ENCODE results near the gene SPC24. TPM values are rescaled to one million over a fixed set of nuclear protein-coding genes. Genes with fewer than 3 reads are reported as not detected.

The SPC24 gene
- total RNA-seq, 1 donor from 2014 or later, result 3.2 TPM

DNA sequence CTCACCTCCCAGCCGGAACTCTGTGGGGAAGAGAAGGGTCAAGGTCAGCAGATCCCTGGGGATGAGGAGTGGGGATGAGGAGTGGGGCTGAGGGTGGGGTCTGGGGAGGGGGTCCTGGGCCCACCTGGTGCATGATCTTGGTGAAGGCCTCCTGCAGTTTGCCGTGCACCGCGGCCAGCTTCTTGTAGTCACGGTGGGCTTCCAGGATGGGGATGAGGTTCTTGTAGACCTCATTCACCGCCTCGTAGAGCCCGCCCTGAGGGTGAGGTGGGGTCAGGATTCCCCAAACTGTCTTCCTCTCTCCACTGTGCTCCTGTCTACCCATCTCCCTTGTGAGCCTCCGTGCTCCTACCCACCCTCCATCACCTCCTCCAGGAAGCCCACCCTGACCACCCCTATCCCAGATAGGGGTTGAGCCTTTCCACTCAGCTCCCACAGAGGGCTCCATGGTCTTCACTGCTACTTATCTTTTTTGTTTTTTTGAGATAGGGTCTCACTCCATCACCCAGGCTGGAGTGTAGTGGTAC is 48.6 kb upstream of the SPC24 start:
- Histone ChIP-seq H3K4me2 (ENCODE audit: low read length) (no peak overlapping the region), H3K9me3 (ENCODE audit: insufficient read depth, low read depth, low read length) (no peaks in the 10 kb centered on the region), H3K4me3 (ENCODE audit: insufficient read depth, low read depth, low read length) (no peak overlapping the region), H3K79me2 (ENCODE audit: insufficient read depth, low read length) (no peaks in the 10 kb centered on the region), H3K4me1 (ENCODE audit: insufficient read depth, low read length) (peaks cover 13% of the 10 kb centered on the region), H3K27ac (ENCODE audit: low read depth, low read length) (no peak overlapping the region), H3K36me3 (ENCODE audit: insufficient read depth, low read length) (no peaks in the 10 kb centered on the region), H3K9ac (ENCODE audit: low read length) (no peak overlapping the region), H4K20me1 (ENCODE audit: insufficient read depth, low read length) (peaks cover 4% of the 10 kb centered on the region), H2AFZ (ENCODE audit: low read depth, low read length) (no peak overlapping the region), H3K27me3 (ENCODE audit: insufficient read depth, low read length) (no peaks in the 10 kb centered on the region)
- H3K27ac Mint-ChIP-seq (ENCODE audit: unreplicated experiment), result no peak overlapping the region
- no peak for FAIRE-seq
- H3K4me1 Mint-ChIP-seq (ENCODE audit: low read depth, unreplicated experiment), result peaks cover 6% of the 10 kb centered on the region
- no peak for DNase-seq (ENCODE audit: low read depth)
- H3K27me3 Mint-ChIP-seq (ENCODE audit: low read depth, unreplicated experiment), result no peaks in the 10 kb centered on the region
- H3K4me3 Mint-ChIP-seq (ENCODE audit: unreplicated experiment), result peak overlapping the region; percentile 50
- H3K36me3 Mint-ChIP-seq (ENCODE audit: low read depth, unreplicated experiment), result peaks cover 8% of the 10 kb centered on the region
- H3K9me3 Mint-ChIP-seq (ENCODE audit: unreplicated experiment), result no peaks in the 10 kb centered on the region
- TF ChIP-seq EZH2 (IDR thresholded peaks at IDR 0.05; ENCODE audit: insufficient read depth, low read length), result no peak
- TF ChIP-seq, protein P1, sequence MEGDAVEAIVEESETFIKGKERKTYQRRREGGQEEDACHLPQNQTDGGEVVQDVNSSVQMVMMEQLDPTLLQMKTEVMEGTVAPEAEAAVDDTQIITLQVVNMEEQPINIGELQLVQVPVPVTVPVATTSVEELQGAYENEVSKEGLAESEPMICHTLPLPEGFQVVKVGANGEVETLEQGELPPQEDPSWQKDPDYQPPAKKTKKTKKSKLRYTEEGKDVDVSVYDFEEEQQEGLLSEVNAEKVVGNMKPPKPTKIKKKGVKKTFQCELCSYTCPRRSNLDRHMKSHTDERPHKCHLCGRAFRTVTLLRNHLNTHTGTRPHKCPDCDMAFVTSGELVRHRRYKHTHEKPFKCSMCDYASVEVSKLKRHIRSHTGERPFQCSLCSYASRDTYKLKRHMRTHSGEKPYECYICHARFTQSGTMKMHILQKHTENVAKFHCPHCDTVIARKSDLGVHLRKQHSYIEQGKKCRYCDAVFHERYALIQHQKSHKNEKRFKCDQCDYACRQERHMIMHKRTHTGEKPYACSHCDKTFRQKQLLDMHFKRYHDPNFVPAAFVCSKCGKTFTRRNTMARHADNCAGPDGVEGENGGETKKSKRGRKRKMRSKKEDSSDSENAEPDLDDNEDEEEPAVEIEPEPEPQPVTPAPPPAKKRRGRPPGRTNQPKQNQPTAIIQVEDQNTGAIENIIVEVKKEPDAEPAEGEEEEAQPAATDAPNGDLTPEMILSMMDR (IDR thresholded peaks at IDR 0.05; ENCODE audit: insufficient read depth, low read depth, low read length), result no peak

GRCh38 chr19:11203194-11204075 is 47.9 kb upstream of the SPC24 start:
- Histone ChIP-seq H3K79me2 (ENCODE audit: insufficient read depth, low read length) (no peaks in the 10 kb centered on the region), H3K4me3 (ENCODE audit: insufficient read depth, low read depth, low read length) (no peak overlapping the region), H3K9ac (ENCODE audit: low read length) (peak overlapping the region; percentile 51), H2AFZ (ENCODE audit: low read depth, low read length) (peak overlapping the region; percentile 39), H4K20me1 (ENCODE audit: insufficient read depth, low read length) (no peaks in the 10 kb centered on the region), H3K36me3 (ENCODE audit: insufficient read depth, low read length) (no peaks in the 10 kb centered on the region), H3K27ac (ENCODE audit: low read depth, low read length) (peak overlapping the region; percentile 4), H3K4me1 (ENCODE audit: insufficient read depth, low read length) (peaks cover 13% of the 10 kb centered on the region), H3K27me3 (ENCODE audit: insufficient read depth, low read length) (no peaks in the 10 kb centered on the region), H3K4me2 (ENCODE audit: low read length) (peak overlapping the region; percentile 78), H3K9me3 (ENCODE audit: insufficient read depth, low read depth, low read length) (no peaks in the 10 kb centered on the region)
- peak overlapping the region; percentile 18 for H3K27ac Mint-ChIP-seq (ENCODE audit: unreplicated experiment)
- H3K9me3 Mint-ChIP-seq (ENCODE audit: unreplicated experiment), result no peaks in the 10 kb centered on the region
- TF ChIP-seq, protein P1 (IDR thresholded peaks at IDR 0.05; ENCODE audit: insufficient read depth, low read depth, low read length), result peak; percentile 51
- no peak for TF ChIP-seq EZH2 (IDR thresholded peaks at IDR 0.05; ENCODE audit: insufficient read depth, low read length)
- no peaks in the 10 kb centered on the region for H3K27me3 Mint-ChIP-seq (ENCODE audit: low read depth, unreplicated experiment)
- H3K4me1 Mint-ChIP-seq (ENCODE audit: low read depth, unreplicated experiment), result peaks cover 6% of the 10 kb centered on the region
- H3K36me3 Mint-ChIP-seq (ENCODE audit: low read depth, unreplicated experiment), result peaks cover 7% of the 10 kb centered on the region
- FAIRE-seq (no peak), DNase-seq (ENCODE audit: low read depth) (peak; percentile 66)
- H3K4me3 Mint-ChIP-seq (ENCODE audit: unreplicated experiment), result peak overlapping the region; percentile 16
